ENCODE results near the gene ATXN1. TPM values are rescaled to one million over a fixed set of nuclear protein-coding genes. Genes with fewer than 3 reads are reported as not detected.

Gene ATXN1
- total RNA-seq, 1 experiment from 2014 or later, result 5.6 TPM

GRCh38 chr6:16372029-16372776 lies 389.1 kb downstream of the ATXN1 start:
- Mint-ChIP-seq H3K36me3 (ENCODE audit: insufficient read depth in 1 of 3, low read depth in 3 of 3) (no peaks in the 10 kb centered on the region), H3K27ac (no peak overlapping the region), H3K9me3 (no peaks in the 10 kb centered on the region), H3K4me1 (peaks cover 16% of the 10 kb centered on the region in 2 experiments), H3K4me3 (no peak overlapping the region), H3K27me3 (ENCODE audit: low read depth) (no peaks in the 10 kb centered on the region; the same call in 1 of the 2 replicates)
- H3K14ac ChIP-seq (ENCODE audit: insufficient read depth, low read length), result no peak overlapping the region
- no CpG with 5 or more reads among the region's 1 CpG for WGBS (ENCODE audit: extremely low coverage, insufficient read length, low lambda C conversion rate)
- no peak overlapping the region for H4K91ac ChIP-seq (ENCODE audit: insufficient read length, low read depth, low read length)
- no peak overlapping the region for H3K4me2 ChIP-seq (ENCODE audit: insufficient read depth, insufficient read length, low read length)
- no peak overlapping the region for H3T11ph ChIP-seq (ENCODE audit: low read length)
- H2AFZ ChIP-seq (ENCODE audit: low read length), result no peak overlapping the region
- H3K79me2 ChIP-seq (ENCODE audit: insufficient read depth, low read length), result no peaks in the 10 kb centered on the region
- H3K9me3 ChIP-seq (ENCODE audit: control insufficient read depth, low read depth, low read length), result no peaks in the 10 kb centered on the region
- H3K56ac ChIP-seq (ENCODE audit: insufficient read length, low read depth, low read length), result no peak overlapping the region
- no peaks in the 10 kb centered on the region for H4K20me1 ChIP-seq (ENCODE audit: control insufficient read depth, insufficient read depth, insufficient read length)
- H3K79me1 ChIP-seq (ENCODE audit: insufficient read depth, low read depth, low read length, poor library complexity, severe bottlenecking), result no peaks in the 10 kb centered on the region
- no peak overlapping the region for H2BK12ac ChIP-seq (ENCODE audit: insufficient read length, low read depth, low read length)
- no peak overlapping the region for H3K27ac ChIP-seq (ENCODE audit: insufficient read length, low read depth, low read length)
- no peak for DNase-seq
- no peak overlapping the region for H2BK120ac ChIP-seq (ENCODE audit: low read depth, low read length, poor library complexity, severe bottlenecking)
- no peak overlapping the region for H2BK20ac ChIP-seq (ENCODE audit: low read depth, low read length, poor library complexity, severe bottlenecking)
- H3K27me3 ChIP-seq (ENCODE audit: insufficient read depth, low read length), result no peaks in the 10 kb centered on the region
- no peak for TF ChIP-seq CTCF (conservative IDR thresholded peaks at IDR 0.05)
- H2BK5ac ChIP-seq (ENCODE audit: insufficient read length, low read length), result no peak overlapping the region
- H3K23ac ChIP-seq (ENCODE audit: insufficient read length, low read depth, low read length), result no peak overlapping the region
- H2BK15ac ChIP-seq (ENCODE audit: low read depth, low read length), result no peak overlapping the region
- no peak overlapping the region for H4K8ac ChIP-seq (replicated peaks; ENCODE audit: insufficient read length, low read depth, low read length)
- no peak overlapping the region for H4K5ac ChIP-seq (ENCODE audit: insufficient read length, low read depth, low read length)
- H2AK5ac ChIP-seq (ENCODE audit: insufficient read length, low read length), result no peak overlapping the region
- no peak overlapping the region for H3K18ac ChIP-seq (ENCODE audit: insufficient read length, low read depth, low read length)
- no peak overlapping the region for H3K9ac ChIP-seq (ENCODE audit: extremely low read depth, insufficient read length, low read length)
- H3K23me2 ChIP-seq (ENCODE audit: insufficient read length, low read depth, low read length, poor library complexity, severe bottlenecking), result no peaks in the 10 kb centered on the region
- no peaks in the 10 kb centered on the region for H3K4me1 ChIP-seq (ENCODE audit: insufficient read depth, low read length)
- no peak overlapping the region for H3K4ac ChIP-seq (ENCODE audit: low read depth, low read length)
